Stimulated activated CD4-positive, alpha-beta T cell treated with anti-CD3 and anti-CD28 coated beads, Interleukin-1b, Interleukin-23, amount 100 ng/mL, for 1 hour (primary cell): ENCODE measurements around the gene RABEP1.

Experiments used
- DNase-seq, 2 donors: peaks; one replicate each; pipeline ENCODE4 v3.0.0-alpha.2; 2020; ENCODE audit warnings: low read depth in 2 of 2

Gene RABEP1

DNA sequence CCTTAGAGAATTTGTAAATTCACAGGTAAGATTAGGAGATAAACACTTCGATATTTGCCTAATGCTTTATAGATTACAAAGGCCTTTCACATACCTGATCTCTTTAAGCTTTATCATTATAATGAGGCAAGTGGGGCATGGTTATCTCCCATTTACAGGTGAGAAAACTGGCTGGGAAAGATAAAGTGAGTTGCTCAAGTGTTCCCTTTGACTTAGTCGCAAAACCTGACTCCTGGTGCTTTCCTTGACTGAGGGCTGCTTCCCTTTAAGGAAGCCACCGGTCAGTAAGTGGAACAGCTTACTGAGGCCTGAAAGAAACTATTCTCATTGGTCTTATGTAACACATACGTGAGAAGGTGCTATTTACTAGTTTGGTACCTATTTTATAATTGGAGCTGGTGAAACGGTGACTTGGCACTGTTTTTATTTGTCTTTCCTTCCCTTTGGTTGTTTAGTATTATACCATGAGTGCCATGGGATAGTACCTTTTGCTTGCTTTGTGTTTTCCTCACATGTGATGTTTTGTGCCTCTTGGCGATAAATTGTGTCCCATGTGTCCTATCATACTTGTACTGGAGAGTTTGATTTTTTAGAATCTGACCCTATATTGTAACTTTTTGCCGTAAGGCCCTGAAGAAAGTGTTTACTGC, 80.2 kb downstream of the RABEP1 start:
- no peak for DNase-seq

- DNase-seq: no peak
Observed at GRCh38 chr17:5364156-5364555, 82.1 kb downstream of the RABEP1 start.

- no peak for DNase-seq
Observed at GRCh38 chr17:5364696-5365095, 82.6 kb downstream of the RABEP1 start.

DNA sequence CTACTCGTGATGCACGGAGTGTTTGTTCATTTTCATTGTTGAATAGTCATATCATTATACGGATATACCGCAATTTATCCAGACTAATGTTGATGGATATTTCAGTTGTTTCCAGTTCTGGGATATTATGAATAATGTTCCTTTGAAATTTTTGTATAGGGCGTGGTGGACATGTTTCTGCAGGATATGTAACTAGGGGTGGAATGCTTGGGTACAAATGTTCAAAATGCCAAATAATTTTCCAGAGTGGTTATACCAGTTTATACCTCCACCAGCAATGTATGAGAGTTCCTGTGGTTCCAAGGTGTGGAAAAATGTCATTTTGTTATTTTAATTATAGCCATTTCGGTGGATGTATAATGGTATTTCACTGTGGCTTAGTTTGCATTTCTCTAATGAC, 83.7 kb downstream of the RABEP1 start:
- DNase-seq: no peak

DNA sequence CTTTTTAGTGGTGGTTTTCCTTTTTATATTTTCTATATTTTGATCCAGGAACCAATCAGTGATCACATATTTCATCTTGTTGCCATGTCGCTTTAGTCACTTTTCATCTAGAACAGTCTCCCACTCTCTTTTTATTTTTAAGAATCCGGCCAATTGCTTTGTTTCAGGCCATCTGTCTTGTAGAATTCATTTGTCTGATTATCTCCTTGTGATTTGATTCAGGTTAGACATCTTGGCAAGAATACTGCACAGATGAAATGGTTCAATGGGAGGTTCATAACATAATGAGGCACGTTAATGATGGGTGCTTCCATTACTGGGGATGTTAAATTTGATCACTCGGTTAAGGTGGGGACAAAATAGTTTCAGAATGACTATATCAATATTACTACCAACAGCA, 88.3 kb downstream of the RABEP1 start:
- no peak for DNase-seq

- no peak for DNase-seq
Observed at GRCh38 chr17:5373112-5373511, 91.0 kb downstream of the RABEP1 start.

GRCh38 chr17:5378566-5379207, 96.6 kb downstream of the RABEP1 start:
- DNase-seq: no peak

- no peak for DNase-seq
Observed at GRCh38 chr17:5379351-5380107, 97.4 kb downstream of the RABEP1 start.

- no peak for DNase-seq
Observed at GRCh38 chr17:5380491-5381135, 98.5 kb downstream of the RABEP1 start.

DNA sequence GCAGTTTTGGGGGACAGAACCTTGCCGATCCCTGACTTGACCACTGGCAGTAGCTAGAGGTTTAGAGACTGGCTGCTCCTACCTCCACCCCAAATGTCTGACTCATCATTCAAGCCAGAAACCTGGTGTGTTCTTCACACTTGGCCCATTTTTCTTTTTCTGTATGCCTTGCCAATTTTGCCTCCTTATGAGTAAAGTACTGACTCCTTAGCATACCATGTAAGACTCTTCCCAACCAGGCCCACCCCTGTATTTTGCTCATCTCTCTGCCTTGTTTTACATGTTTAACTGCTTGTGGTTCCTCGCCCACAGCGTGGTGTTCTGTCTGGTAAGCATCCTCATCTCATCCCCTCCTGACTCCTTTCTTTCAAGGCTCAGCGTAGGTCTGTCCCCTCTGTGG, 99.5 kb downstream of the RABEP1 start:
- DNase-seq: no peak

- no peak for DNase-seq
Observed at GRCh38 chr17:5391678-5392077, 109.6 kb downstream of the RABEP1 start.

DNA sequence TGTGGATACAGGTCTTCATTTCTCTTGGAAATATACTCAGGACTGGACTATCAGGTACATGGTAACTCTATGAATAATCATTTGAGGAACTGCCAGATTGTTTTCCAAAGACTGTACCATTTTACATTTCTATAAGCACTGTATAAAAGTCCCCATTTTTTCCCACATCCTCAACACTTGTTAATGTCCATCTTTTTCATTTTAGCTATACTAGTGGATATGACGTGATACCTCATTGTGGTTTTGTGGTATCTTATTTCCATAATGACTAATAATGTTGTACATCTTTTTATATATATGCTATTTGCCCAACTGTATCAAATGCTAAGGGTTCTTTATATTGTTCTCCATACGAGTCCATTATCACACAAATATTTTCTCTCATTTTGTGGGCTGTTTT, 114.5 kb downstream of the RABEP1 start:
- DNase-seq: no peak

DNA sequence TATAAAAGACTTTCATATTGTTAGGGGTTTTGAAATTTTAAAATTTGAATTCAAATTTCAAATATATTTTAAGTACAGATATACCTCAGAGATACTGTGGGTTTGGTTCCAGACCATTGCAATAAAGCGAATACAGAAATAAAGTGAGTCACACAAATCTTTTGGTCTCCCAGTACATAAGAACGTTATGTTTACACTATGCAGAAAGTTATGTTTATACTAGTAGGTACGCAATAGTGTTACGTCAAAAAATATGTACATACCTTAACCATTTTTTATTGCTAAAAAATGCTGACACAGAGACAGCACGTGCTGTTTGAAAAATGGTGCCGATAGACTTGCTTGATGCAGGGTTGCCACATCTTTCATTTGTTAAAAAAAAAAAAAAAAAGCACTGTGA, 117.7 kb downstream of the RABEP1 start:
- DNase-seq: no peak

DNA sequence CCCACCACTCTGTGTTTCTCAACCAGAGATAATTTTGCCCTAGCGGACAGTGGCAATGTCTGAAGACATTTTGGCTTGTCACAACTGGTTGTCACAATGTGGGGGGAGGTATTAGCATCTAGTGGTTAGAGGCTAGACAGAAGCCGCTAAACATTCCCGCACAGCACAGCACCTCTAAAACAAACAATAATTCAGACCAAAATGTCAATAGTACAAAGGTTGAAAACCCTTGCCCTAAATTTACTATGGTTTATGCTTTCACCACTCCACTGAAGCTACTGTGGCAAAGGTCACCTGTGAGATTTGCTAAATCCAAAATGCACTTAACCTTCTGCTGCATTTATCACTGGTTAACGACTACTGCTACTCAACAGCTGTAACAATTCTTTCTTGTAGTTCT, 123.3 kb downstream of the RABEP1 start:
- DNase-seq: no peak

- DNase-seq: no peak
Observed at GRCh38 chr17:5408186-5408585, 126.1 kb downstream of the RABEP1 start.

- no peak for DNase-seq
Observed at GRCh38 chr17:5410594-5411272, 128.6 kb downstream of the RABEP1 start.

GRCh38 chr17:5413682-5414081, 131.6 kb downstream of the RABEP1 start:
- DNase-seq: no peak

- no peak for DNase-seq
Observed at GRCh38 chr17:5416901-5417300, 134.8 kb downstream of the RABEP1 start.

DNA sequence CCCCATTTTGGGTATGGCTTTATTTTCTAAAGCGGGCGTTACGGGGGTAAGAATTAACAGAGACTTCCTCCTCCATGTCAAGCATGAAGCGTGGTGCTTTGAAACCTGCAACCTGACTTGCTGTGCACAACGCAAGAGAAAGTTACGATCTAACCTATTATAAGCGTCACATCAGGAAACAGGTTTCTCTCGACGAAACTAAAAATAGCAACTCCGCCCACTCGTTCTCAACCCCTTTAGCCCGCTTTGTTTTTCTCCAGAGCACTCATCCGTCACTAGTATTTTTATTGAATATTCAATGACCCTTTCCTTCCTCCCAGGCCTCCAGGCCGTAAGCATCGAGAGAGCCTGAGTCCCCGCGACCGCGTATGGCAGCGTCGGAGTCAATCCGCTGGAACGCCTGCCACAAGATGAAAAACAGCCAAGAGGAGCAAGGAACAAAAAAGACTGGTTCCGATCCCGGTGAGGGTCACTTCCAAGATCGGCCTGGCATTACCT, 136.8 kb downstream of the RABEP1 start:
- DNase-seq: peak; percentile 21 to 24

- peak; percentile 82 to 88 for DNase-seq
Observed at GRCh38 chr17:5419356-5419958, 137.4 kb downstream of the RABEP1 start, which contains the start of gene NUP88. Gene NUP88, minus strand, starts transcription at chr17:5419662. Its CDS starts 12 bp downstream, at chr17:5419650.

- peak; percentile 54 to 57 for DNase-seq
Observed at GRCh38 chr17:5419959-5420653, 138.0 kb downstream of the RABEP1 start, which contains the start of gene RPAIN. Gene RPAIN, plus strand, starts transcription at chr17:5420182. Its CDS starts 29 bp downstream, at chr17:5420211.
